A673 (cell line): ENCODE results near the gene C16orf86. TPM values are rescaled to one million over a fixed set of nuclear protein-coding genes. Genes with fewer than 3 reads are reported as not detected.

Experiments
- BruUV-seq: library from RNA; stranded (reverse); fragments of 400-500 nt; replicated peaks from 2 replicates; lab custom pipeline; 2021; lab: Mats Ljungman, UMichigan
- CTCF ChIA-PET: fragments of 300-600 bp; sonication (Branson Sonifier 250); formaldehyde crosslinking; loops from one replicate; lab custom pipeline; 2022; ENCODE audit warnings: antibody characterized with exemption; lab: Charles Lee
- POLR2A ChIA-PET: fragments of 300-600 bp; sonication (Branson Sonifier 250); formaldehyde crosslinking; loops from one replicate; lab custom pipeline; 2022; ENCODE audit warnings: antibody characterized with exemption; ENCODE audit not compliant: low non-redundant PET; lab: Charles Lee
- DNase-seq: peaks from one replicate; pipeline ENCODE4 v3.0.0-alpha.2; 2015; ENCODE audit warnings: low spot score
- H3K27ac ChIP-seq: fragments of 200-600 bp; sonication (generic); 2 replicates; pipeline ENCODE4 v1.5.1; 2016; ENCODE audit warnings: mixed run types, low read depth, mild to moderate bottlenecking, mixed read lengths, antibody characterized with exemption, low read length; ENCODE audit not compliant: poor library complexity, severe bottlenecking
- H3K27me3 ChIP-seq: fragments of 200-600 bp; sonication (generic); replicated peaks from 2 replicates; pipeline ENCODE4 v1.6.1; 2017; ENCODE audit warnings: mixed run types, low read depth, mild to moderate bottlenecking, mixed read lengths, antibody characterized with exemption, low read length; ENCODE audit not compliant: insufficient read depth, poor library complexity
- H3K36me3 ChIP-seq: fragments of 200-600 bp; sonication (generic); 2 replicates; pipeline ENCODE4 v1.6.1; 2016; ENCODE audit warnings: mixed run types, mild to moderate bottlenecking, mixed read lengths, antibody characterized with exemption, low read length; ENCODE audit not compliant: insufficient read depth, poor library complexity, severe bottlenecking
- H3K4me1 ChIP-seq: fragments of 200-600 bp; sonication (generic); 2 replicates; pipeline ENCODE4 v1.6.1; 2017; ENCODE audit warnings: mixed run types, mild to moderate bottlenecking, mixed read lengths, antibody characterized with exemption, low read length; ENCODE audit not compliant: insufficient read depth, poor library complexity, severe bottlenecking
- H3K4me3 ChIP-seq: fragments of 200-600 bp; sonication (generic); 2 replicates; pipeline ENCODE4 v1.5.1; 2016; ENCODE audit warnings: low read depth, mixed run types, mild to moderate bottlenecking, mixed read lengths, low read length; ENCODE audit not compliant: poor library complexity, severe bottlenecking
- H3K9me3 ChIP-seq: fragments of 200-600 bp; sonication (generic); 2 replicates; pipeline ENCODE4 v1.6.1; 2016; ENCODE audit warnings: mixed run types, low read depth, mild to moderate bottlenecking, mixed read lengths, antibody characterized with exemption, low read length; ENCODE audit not compliant: poor library complexity, severe bottlenecking
- EZH2 ChIP-seq: fragments of 200-600 bp; sonication (generic); IDR thresholded peaks from 2 replicates; pipeline ENCODE4 v1.6.1; 2017; ENCODE audit warnings: borderline replicate concordance, low read depth, mild to moderate bottlenecking, mixed read lengths, antibody characterized with exemption, low read length; ENCODE audit not compliant: poor library complexity, severe bottlenecking
- intact Hi-C: fragments of 100-400 bp; cut with micrococcal nuclease; formaldehyde crosslinking; loops from one replicate; pipeline ENCODE4 v1.10.0; 2022; ENCODE audit not compliant: unreplicated experiment
- total RNA-seq: library from RNA; stranded (reverse); gene quantifications from 2 replicates; pipeline ENCODE4 v1.2.3, GENCODE V29; 2021
- TF ChIP-seq, protein P1 (sequence below): fragments of 300-800, 200-600 bp; sonication (generic); conservative IDR thresholded peaks from 2 replicates; pipeline ENCODE4 v1.5.1; 2017; ENCODE audit warnings: low read depth, mild to moderate bottlenecking, antibody characterized with exemption, low read length, moderate library complexity, mixed read lengths

The C16orf86 gene
- total RNA-seq, 1 experiment from 2014 or later, result not detected

DNA sequence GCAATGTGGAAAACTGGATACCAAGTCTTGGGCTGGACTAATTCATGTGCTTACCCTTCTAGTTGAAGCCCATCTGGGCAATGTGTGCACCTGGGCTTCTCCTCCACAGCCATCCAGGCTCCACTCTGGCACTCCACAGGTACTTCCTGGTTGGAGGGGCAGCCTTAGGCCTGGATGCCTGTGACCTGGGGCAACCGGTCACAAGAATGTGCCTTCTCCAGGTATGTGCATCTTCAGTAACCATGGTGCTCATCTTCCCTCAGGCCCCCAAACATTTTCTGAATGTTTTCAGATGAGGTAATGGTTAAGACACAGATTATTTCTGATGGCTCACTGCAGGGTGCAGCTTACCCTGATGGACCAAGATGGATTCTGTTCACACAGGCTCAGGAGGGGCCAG, 11.1 kb downstream of the C16orf86 start:
- intact Hi-C loops, result no loop called here
- POLR2A ChIA-PET, result no interaction called here

DNA sequence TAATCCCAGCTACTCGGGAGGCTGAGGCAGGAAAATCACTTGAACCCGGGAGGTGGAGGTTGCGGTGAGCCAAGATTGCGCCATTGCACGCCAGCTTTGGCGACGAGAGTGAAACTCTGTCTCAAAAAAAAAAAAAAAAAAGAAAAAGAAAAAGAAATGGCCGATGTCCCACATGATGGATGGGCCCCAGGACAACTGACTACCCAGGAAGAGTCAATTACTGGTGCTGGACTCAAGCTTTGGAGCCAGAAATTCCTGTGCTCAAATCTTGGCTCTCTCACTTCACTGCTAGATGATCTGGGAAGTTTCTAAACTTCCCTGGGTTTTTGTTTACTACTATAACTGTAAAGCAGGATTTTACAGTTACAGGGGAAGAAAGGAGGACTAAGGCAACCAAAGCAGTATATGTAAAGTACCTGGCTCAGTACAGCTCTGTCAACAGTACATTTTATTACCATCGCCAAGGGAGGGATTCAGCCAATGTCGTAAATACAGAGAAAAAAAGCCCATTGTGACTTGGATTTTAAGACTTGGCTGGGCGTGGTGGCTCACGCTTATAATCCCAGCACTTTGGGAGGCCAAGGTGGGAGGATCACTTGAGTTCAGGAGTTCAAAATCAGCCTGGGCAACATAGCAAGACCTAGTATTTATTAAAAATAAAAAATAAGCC, 11.9 kb downstream of the C16orf86 start:
- ChIA-PET CTCF (interaction anchor here (0.7 kb wide), 1 partner anchor 170 kb away, joined by 5 read pairs; no protein-coding TSS in a partner anchor), POLR2A (no interaction called here)
- Histone ChIP-seq H3K27ac (no peak overlapping the region), H3K36me3 (peaks cover 6% of the 10 kb centered on the region), H3K27me3 (no peaks in the 10 kb centered on the region), H3K9me3 (no peaks in the 10 kb centered on the region), H3K4me3 (no peak overlapping the region), H3K4me1 (peaks cover 11% of the 10 kb centered on the region)
- BruUV-seq, result no TSS peak
- TF ChIP-seq, protein P1, sequence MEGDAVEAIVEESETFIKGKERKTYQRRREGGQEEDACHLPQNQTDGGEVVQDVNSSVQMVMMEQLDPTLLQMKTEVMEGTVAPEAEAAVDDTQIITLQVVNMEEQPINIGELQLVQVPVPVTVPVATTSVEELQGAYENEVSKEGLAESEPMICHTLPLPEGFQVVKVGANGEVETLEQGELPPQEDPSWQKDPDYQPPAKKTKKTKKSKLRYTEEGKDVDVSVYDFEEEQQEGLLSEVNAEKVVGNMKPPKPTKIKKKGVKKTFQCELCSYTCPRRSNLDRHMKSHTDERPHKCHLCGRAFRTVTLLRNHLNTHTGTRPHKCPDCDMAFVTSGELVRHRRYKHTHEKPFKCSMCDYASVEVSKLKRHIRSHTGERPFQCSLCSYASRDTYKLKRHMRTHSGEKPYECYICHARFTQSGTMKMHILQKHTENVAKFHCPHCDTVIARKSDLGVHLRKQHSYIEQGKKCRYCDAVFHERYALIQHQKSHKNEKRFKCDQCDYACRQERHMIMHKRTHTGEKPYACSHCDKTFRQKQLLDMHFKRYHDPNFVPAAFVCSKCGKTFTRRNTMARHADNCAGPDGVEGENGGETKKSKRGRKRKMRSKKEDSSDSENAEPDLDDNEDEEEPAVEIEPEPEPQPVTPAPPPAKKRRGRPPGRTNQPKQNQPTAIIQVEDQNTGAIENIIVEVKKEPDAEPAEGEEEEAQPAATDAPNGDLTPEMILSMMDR, result no peak
- TF ChIP-seq EZH2, result no peak
- no peak for DNase-seq
- intact Hi-C loops, result no loop called here

More for the DNA sequence above, 11.1 kb downstream of the C16orf86 start:
- no peaks in the 10 kb centered on the region for H3K27me3 ChIP-seq
- no peak for TF ChIP-seq EZH2
- TF ChIP-seq, protein P1, result no peak
- no peak overlapping the region for H3K27ac ChIP-seq
- BruUV-seq, result no TSS peak
- peaks cover 1% of the 10 kb centered on the region for H3K36me3 ChIP-seq
- no peaks in the 10 kb centered on the region for H3K9me3 ChIP-seq
- peaks cover 19% of the 10 kb centered on the region for H3K4me1 ChIP-seq
- DNase-seq, result no peak
- CTCF ChIA-PET, result interaction anchor here (0.7 kb wide), 1 partner anchor 171 kb away, joined by 5 read pairs; no protein-coding TSS in a partner anchor
- H3K4me3 ChIP-seq, result no peak overlapping the region

DNA sequence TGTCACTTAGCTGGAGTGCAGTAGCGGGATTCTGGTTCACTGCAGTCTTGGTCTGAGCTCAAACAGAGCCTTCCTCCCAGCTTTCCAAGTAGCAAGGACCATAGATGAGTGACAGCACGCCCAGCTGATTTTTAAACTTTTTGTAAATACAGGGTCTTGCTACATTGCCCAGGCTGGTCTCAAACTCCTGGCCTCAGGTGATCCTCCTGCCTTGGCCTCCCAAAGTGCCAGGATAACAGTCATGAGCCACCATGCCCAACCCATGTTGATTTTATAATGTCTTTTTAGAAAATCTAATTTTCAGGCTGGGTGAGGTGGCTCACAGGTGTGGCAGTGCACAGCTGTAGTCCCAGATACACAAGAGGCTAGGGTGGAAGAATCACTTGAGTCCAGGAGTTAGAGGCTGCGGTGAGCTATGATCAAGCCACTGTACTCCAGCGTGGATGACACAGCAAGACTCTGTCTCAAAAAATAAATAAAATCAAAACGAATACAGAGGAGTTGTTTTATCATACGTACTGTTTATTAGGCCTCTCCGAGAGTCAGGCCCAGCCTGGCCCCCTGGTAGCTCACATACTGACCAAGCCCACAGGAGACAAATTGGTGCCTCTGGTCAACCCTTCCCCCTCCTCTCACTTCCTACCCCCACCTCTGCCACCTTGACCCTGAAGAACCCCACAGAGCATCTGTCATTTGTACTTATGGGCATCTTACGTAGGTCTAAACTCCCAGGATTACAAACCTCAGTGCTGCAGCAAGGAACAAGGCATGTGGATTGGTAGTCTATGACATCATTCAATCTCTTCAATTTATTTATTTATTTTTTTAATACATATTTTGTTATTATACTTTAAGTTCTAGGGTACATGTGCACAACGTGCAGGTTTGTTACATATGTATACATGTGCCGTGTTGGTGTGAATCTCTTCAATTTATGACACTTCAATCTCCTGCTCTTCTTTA, 13.6 kb downstream of the C16orf86 start:
- TF ChIP-seq, protein P1, result no peak
- no peak for TF ChIP-seq EZH2
- Histone ChIP-seq H3K36me3 (peaks cover 16% of the 10 kb centered on the region), H3K27me3 (no peaks in the 10 kb centered on the region), H3K27ac (no peak overlapping the region), H3K4me1 (no peaks in the 10 kb centered on the region), H3K9me3 (no peaks in the 10 kb centered on the region), H3K4me3 (no peak overlapping the region)
- no peak for DNase-seq
- intact Hi-C loops, result no loop called here
- POLR2A ChIA-PET, result no interaction called here
- BruUV-seq, result no TSS peak
- CTCF ChIA-PET, result no interaction called here
